Common myeloid progenitor, CD34-positive (primary cell): ENCODE measurements around the gene SLC28A1.

Experiments
- CTCF ChIA-PET: fragments of 350-600 bp; sonication (Branson Sonifier 250); formaldehyde crosslinking; loops from one replicate; lab custom pipeline; 2021; ENCODE audit warnings: antibody characterized with exemption; lab: Charles Lee
- POLR2A ChIA-PET: fragments of 350-600 bp; sonication (Branson Sonifier 250); formaldehyde crosslinking; loops from one replicate; lab custom pipeline; 2021; ENCODE audit warnings: antibody characterized with exemption; lab: Charles Lee
- DNase-seq, 3 donors: peaks; one replicate each; pipeline versions ENCODE4 v3.0.0 to v3.0.0-alpha.2; 2013
- H3K27ac ChIP-seq, 2 experiments: 1 replicate in 1 of 2; 2 replicates in 1 of 2; pipeline ENCODE4 v1.7.0; 2013; ENCODE audit warnings: inconsistent platforms in 2 of 2, low read length in 2 of 2, mild to moderate bottlenecking in 2 of 2, low read depth in 1 of 2, moderate library complexity in 1 of 2; ENCODE audit not compliant: severe bottlenecking in 2 of 2, insufficient read depth in 1 of 2, poor library complexity in 1 of 2
- H3K27me3 ChIP-seq, 5 experiments: replicated peaks in 2 of 5; 1 replicate in 3 of 5; 2 replicates in 2 of 5; pipeline versions ENCODE4 v1.6.1 to v1.7.0; 2013; ENCODE audit warnings: low read length in 4 of 5, mild to moderate bottlenecking in 2 of 5, moderate library complexity in 2 of 5, inconsistent platforms in 1 of 5; ENCODE audit not compliant: insufficient read depth in 5 of 5, control insufficient read depth in 4 of 5
- H3K36me3 ChIP-seq, 4 experiments: 1 replicate in 2 of 4; 2 replicates in 2 of 4; pipeline versions ENCODE4 v1.6.1 to v1.7.0; 2013; ENCODE audit warnings: low read length in 3 of 4, control low read depth in 1 of 4, mild to moderate bottlenecking in 1 of 4; ENCODE audit not compliant: control insufficient read depth in 4 of 4, insufficient read depth in 4 of 4
- H3K4me1 ChIP-seq, 4 experiments: 1 replicate in 3 of 4; 2 replicates in 1 of 4; pipeline versions ENCODE4 v1.6.1 to v1.7.1; 2013; ENCODE audit warnings: low read length in 3 of 4, mild to moderate bottlenecking in 3 of 4, control low read depth in 1 of 4, inconsistent platforms in 1 of 4, moderate library complexity in 1 of 4; ENCODE audit not compliant: control insufficient read depth in 4 of 4, insufficient read depth in 4 of 4; ENCODE audit errors: control extremely low read depth in 1 of 4
- H3K4me3 ChIP-seq, 7 experiments: 1 replicate in 4 of 7; 2 replicates in 3 of 7; pipeline versions ENCODE4 v1.5.1 to v1.7.0; 2013; ENCODE audit warnings: mild to moderate bottlenecking in 7 of 7, low read length in 6 of 7, moderate library complexity in 6 of 7, inconsistent platforms in 2 of 7, low read depth in 2 of 7, control low read depth in 1 of 7; ENCODE audit not compliant: insufficient read depth in 4 of 7, control insufficient read depth in 1 of 7; ENCODE audit errors: extremely low read depth in 1 of 7
- H3K9me3 ChIP-seq, 5 experiments: 1 replicate in 4 of 5; 2 replicates in 1 of 5; pipeline versions ENCODE4 v1.6.1 to v1.7.1; 2013; ENCODE audit warnings: low read length in 4 of 5, mild to moderate bottlenecking in 2 of 5, inconsistent platforms in 1 of 5, low read depth in 1 of 5, moderate library complexity in 1 of 5; ENCODE audit not compliant: control insufficient read depth in 4 of 5, insufficient read depth in 2 of 5; ENCODE audit errors: control extremely low read depth in 1 of 5
- WGBS: methylation state at CpG from one replicate; pipeline ENCODE4 v1.1.5; 2013; ENCODE audit not compliant: insufficient coverage; 5-methylcytosine and 5-hydroxymethylcytosine counted together

Gene SLC28A1

DNA sequence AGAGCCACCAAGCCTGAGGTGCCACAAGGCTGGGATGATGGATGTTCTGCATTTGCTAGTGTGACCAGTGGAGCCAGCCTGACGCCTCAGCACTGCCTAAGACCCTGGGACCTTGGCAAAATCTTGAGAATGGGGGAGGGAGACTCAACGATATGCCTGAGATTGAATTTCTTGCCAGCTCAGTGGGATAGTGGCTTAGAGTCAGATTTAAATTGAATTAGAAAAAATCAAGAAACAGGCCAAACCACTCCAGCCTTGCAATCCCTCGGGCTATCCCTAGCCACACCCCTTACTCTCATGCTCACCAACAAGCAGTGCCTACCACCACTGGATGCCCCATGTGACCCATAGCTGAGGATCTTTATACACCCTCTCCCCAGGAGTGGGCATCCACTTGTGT is 78.5 kb downstream of the SLC28A1 start:
- Histone ChIP-seq H3K36me3 (no peaks in the 10 kb centered on the region), H3K4me3 (no peak overlapping the region), H3K27ac (no peak overlapping the region), H3K4me1 (peaks cover 0 to 8% (median 1%) of the 10 kb centered on the region in 4 experiments), H3K27me3 (no peaks in the 10 kb centered on the region), H3K9me3 (peaks cover 0 to 11% (median 4%) of the 10 kb centered on the region in 5 experiments)
- no peak for DNase-seq
- 88% methylated on average over 2 of the region's 3 CpGs for WGBS
- ChIA-PET POLR2A (no interaction called here), CTCF (interaction anchor here (1.0 kb wide), 2 partner anchors 9 to 81 kb away, joined by 3 read pairs; no protein-coding TSS in a partner anchor)

DNA sequence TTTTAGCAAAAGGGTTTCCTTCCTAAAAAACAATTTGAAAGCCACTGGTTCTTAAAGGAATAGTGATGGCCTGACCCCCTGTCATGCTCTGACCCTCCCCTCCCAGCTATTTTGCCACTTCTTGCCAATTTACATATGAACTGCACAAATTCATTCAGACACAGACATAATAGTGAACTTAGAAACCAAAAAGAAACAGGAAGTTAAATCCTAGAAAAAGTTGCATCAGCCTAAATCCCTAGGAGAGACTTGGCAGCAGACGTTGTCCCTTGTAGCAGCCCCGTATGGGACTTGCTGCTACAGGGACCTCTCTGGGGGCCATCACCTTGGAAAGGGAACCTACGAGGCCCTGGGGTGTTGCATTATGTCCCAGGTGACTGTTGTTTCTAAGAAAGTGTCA is 82.9 kb downstream of the SLC28A1 start:
- Histone ChIP-seq H3K27ac (no peak overlapping the region), H3K27me3 (no peaks in the 10 kb centered on the region), H3K4me3 (no peak overlapping the region), H3K4me1 (peaks cover 0 to 3% (median 0%) of the 10 kb centered on the region in 4 experiments), H3K9me3 (peaks cover 0 to 11% (median 4%) of the 10 kb centered on the region in 5 experiments), H3K36me3 (no peaks in the 10 kb centered on the region)
- no peak for DNase-seq
- 93% methylated on average over 3 of the region's 3 CpGs for WGBS
- ChIA-PET CTCF (no interaction called here), POLR2A (no interaction called here)

DNA sequence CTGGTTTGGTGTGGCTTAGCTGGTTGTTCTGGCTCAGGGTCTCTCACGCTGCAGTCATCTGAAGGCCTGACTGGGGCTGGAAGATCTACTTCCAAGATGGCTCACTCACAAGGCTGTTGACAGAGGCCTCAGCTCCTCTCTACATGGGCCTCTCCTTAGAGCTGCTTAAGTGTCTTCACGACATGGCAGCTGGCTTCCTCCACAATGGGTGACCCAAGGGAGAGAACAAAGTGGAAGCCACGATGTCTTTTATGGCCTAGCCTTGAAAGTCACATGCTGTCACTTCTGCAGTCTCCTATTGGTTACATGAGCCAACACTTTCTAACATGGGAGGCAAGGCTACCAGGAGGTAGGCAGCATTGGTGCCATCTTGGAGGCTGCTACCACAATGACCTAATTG is 83.8 kb downstream of the SLC28A1 start:
- ChIA-PET POLR2A (no interaction called here), CTCF (interaction anchor here (1.4 kb wide), 1 partner anchor 10 kb away, joined by 4 read pairs; no protein-coding TSS in a partner anchor)
- Histone ChIP-seq H3K9me3 (peaks cover 0 to 11% (median 4%) of the 10 kb centered on the region in 5 experiments), H3K4me3 (no peak overlapping the region), H3K4me1 (peaks cover 0 to 3% (median 0%) of the 10 kb centered on the region in 4 experiments), H3K27me3 (no peaks in the 10 kb centered on the region), H3K27ac (no peak overlapping the region), H3K36me3 (no peaks in the 10 kb centered on the region)
- 100% methylated on average over 3 of the region's 3 CpGs for whole genome bisulfite sequencing
- no peak for DNase-seq

DNA sequence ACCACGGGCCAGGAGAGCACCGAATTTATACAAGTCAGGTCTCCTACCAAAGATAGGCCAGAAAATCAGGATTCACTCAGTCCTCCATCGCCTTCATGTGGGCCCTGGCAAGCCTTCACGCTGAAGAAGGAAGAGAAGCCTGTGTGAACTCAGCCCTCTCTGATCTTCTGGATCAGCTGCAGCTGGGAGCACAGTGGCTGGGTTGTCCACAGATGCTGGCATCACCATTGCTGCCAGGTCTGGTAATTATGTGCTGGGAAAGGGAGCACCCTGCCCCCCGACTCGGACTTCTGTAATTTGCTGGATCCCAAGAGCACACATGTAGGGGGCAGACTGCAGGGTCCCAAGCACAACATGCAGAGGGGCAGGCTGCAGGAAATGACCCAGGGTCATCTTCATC is 84.8 kb downstream of the SLC28A1 start:
- DNase-seq: no peak
- 77% methylated on average over 6 of the region's 6 CpGs for WGBS
- Histone ChIP-seq H3K9me3 (peaks cover 0 to 10% (median 4%) of the 10 kb centered on the region in 5 experiments), H3K36me3 (no peaks in the 10 kb centered on the region), H3K27me3 (no peaks in the 10 kb centered on the region), H3K4me3 (no peak overlapping the region), H3K27ac (no peak overlapping the region), H3K4me1 (peaks cover 0 to 3% (median 0%) of the 10 kb centered on the region in 4 experiments)
- POLR2A ChIA-PET: no interaction called here
- CTCF ChIA-PET: interaction anchor here (1.4 kb wide), 1 partner anchor 11 kb away, joined by 4 read pairs; no protein-coding TSS in a partner anchor

DNA sequence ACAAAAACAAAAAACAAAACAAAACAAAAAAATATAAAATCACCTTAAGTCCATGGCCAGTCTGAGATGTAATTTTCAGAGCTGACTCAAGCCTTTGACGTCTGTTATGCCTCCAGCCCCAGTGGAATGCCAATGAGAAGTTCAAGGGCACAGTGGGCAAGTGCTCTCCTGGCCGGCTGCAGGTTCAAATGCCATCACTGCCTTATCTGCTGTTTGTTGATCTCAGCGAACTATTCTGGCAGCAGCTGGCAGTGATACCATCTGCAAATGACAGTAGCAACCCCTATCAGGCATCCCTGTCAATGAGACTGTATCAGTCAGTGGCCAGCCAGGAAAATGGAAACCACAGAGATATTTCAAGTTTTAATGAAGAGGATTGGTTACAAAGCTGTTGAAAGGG is 86.4 kb downstream of the SLC28A1 start:
- no peaks in the 10 kb centered on the region for H3K27me3 ChIP-seq
- H3K27ac ChIP-seq: no peak overlapping the region
- DNase-seq: no peak
- POLR2A ChIA-PET: no interaction called here
- CTCF ChIA-PET: interaction anchor here (1.0 to 1.4 kb wide), 3 partner anchors 13 to 71 kb away, joined by 3 to 4 read pairs (median 4); no protein-coding TSS in a partner anchor
- peaks cover 0 to 3% (median 0%) of the 10 kb centered on the region in 4 experiments for H3K4me1 ChIP-seq
- H3K9me3 ChIP-seq: peaks cover 0 to 2% (median 0%) of the 10 kb centered on the region in 5 experiments
- H3K4me3 ChIP-seq: no peak overlapping the region
- 84% methylated on average over 3 of the region's 3 CpGs for WGBS
- no peaks in the 10 kb centered on the region for H3K36me3 ChIP-seq

DNA sequence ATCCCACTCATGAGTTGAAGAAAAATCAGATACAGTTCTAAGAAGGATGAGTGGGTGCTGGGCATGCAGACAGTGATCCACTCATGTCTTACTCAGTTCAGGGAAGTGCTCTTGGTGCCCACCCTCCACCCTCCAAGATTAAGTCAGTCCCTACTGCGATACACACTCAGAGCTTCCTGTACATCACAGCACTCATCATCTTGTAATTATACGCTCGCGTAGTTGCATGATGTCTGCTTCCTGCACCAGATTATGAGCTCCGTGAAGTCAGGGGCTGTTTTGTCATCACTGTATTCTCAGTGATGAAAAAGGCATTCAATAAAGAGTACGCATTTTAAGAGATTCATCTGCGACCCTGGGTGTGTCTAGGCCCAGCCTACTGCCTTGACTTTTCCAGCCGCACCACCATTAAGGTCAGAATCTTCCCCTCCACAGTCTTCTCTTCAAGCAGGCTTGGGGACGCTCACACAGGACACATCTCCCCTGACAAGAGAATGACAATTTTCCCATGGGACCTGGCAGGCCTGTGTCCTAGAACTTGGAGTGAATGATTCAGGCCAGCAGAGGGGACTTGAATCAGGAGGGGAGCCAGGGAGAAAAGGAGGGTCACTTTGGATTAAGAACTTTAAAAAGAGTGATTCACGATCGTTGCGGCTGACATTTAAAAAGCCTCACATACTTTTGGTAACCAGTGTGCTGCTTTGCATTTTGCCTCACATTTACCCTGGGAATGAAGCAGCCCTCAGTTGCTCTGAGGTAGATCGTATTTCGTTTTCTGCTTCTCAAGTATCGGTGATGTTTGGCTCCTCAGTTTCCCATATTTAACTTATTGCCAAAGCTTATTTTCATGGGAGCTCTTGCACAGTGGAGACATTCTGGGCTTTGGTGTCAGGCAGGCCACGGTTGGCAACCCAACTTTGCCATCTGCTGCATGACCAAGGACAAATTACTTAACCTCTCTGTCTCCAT is 89.3 kb downstream of the SLC28A1 start:
- no peaks in the 10 kb centered on the region for H3K36me3 ChIP-seq
- CTCF ChIA-PET: no interaction called here
- 96% methylated on average over 14 of the region's 16 CpGs for WGBS
- no peaks in the 10 kb centered on the region for H3K9me3 ChIP-seq
- no peaks in the 10 kb centered on the region for H3K4me1 ChIP-seq
- POLR2A ChIA-PET: interaction anchor here (0.6 to 1.1 kb wide), 3 partner anchors 7 to 126 kb away, joined by 3 to 4 read pairs (median 3); no protein-coding TSS in a partner anchor
- DNase-seq: no peak
- H3K27ac ChIP-seq: no peak overlapping the region
- no peak overlapping the region for H3K4me3 ChIP-seq
- peaks cover 0 to 7% (median 3%) of the 10 kb centered on the region in 5 experiments for H3K27me3 ChIP-seq
